Mesothelial cell of epicardium (in vitro differentiated cells): Measurements from ENCODE around the gene HSP90AB1. TPM values are rescaled to one million over a fixed set of nuclear protein-coding genes. Genes with fewer than 3 reads are reported as not detected.

ENCODE experiments used
- DNase-seq, 2 experiments: peaks; one replicate each; pipeline ENCODE4 v3.0.0; 2021; ENCODE audit warnings: low spot score in 2 of 2; ENCODE audit not compliant: unreplicated experiment in 2 of 2
- H3K27ac Mint-ChIP-seq: 2 replicates; pipeline ENCODE4 v1.8.0; 2021; ENCODE audit warnings: mixed read lengths
- H3K27me3 Mint-ChIP-seq: 2 replicates; pipeline ENCODE4 v1.8.0; 2021; ENCODE audit warnings: low read depth, mixed read lengths
- H3K36me3 Mint-ChIP-seq: 2 replicates; pipeline ENCODE4 v1.8.0; 2021; ENCODE audit warnings: mixed read lengths
- H3K4me1 Mint-ChIP-seq: 2 replicates; pipeline ENCODE4 v1.8.0; 2021; ENCODE audit warnings: mixed read lengths
- H3K4me3 Mint-ChIP-seq: 2 replicates; pipeline ENCODE4 v1.8.0; 2021; ENCODE audit warnings: mild to moderate bottlenecking, moderate library complexity, mixed read lengths
- H3K9me3 Mint-ChIP-seq: 2 replicates; pipeline ENCODE4 v1.8.0; 2021; ENCODE audit warnings: mixed read lengths
- total RNA-seq: library from RNA; stranded (reverse); gene quantifications from 3 replicates; pipeline ENCODE4 v1.2.1, GENCODE V29; 2021
- TF ChIP-seq, protein P1 (sequence below): fragments of 200-600 bp; sonication (generic); IDR thresholded peaks from one replicate; pipeline ENCODE4 v1.5.0; 2021; ENCODE audit warnings: antibody characterized with exemption; ENCODE audit not compliant: unreplicated experiment

Gene HSP90AB1
- total RNA-seq, 1 donor from 2014 or later: 992 TPM

DNA sequence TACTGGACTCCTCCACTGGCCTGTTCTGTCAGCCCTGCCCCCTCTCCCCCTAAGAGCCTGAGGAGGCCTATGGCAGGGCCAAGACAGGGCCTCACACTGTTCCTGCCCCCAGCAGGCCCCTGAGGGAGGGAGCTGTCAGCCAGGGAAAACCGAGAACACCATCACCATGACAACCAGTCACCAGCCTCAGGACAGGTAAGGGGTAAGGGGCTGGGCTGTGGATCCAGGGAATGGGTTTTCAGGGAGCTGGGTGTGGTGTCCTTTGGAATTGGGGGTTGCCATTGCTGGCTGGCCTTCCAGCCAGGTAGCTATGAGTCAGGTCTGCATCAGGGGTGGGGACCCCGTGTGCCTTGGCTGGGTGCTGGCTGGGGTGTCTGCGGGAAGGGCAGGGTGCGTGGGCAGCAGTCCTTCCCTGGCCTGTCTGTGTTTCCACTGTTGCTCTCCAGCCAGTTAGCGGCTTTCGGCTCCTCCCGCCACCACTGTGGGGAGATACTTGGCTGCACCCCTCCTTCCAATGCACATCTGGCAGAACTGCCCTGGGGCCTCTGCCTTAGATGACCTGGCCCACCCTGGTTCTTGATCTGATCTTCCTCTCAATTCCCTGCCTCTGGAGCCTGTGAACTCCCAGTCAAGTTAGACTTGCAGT lies 19.6 kb upstream of the HSP90AB1 start:
- H3K4me3 Mint-ChIP-seq: no peak overlapping the region
- H3K4me1 Mint-ChIP-seq: peaks cover 53% of the 10 kb centered on the region
- H3K27me3 Mint-ChIP-seq: peaks cover 20% of the 10 kb centered on the region
- TF ChIP-seq, protein P1, sequence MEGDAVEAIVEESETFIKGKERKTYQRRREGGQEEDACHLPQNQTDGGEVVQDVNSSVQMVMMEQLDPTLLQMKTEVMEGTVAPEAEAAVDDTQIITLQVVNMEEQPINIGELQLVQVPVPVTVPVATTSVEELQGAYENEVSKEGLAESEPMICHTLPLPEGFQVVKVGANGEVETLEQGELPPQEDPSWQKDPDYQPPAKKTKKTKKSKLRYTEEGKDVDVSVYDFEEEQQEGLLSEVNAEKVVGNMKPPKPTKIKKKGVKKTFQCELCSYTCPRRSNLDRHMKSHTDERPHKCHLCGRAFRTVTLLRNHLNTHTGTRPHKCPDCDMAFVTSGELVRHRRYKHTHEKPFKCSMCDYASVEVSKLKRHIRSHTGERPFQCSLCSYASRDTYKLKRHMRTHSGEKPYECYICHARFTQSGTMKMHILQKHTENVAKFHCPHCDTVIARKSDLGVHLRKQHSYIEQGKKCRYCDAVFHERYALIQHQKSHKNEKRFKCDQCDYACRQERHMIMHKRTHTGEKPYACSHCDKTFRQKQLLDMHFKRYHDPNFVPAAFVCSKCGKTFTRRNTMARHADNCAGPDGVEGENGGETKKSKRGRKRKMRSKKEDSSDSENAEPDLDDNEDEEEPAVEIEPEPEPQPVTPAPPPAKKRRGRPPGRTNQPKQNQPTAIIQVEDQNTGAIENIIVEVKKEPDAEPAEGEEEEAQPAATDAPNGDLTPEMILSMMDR: no peak
- H3K9me3 Mint-ChIP-seq: no peaks in the 10 kb centered on the region
- no peak overlapping the region for H3K27ac Mint-ChIP-seq
- DNase-seq: no peak
- no peaks in the 10 kb centered on the region for H3K36me3 Mint-ChIP-seq

DNA sequence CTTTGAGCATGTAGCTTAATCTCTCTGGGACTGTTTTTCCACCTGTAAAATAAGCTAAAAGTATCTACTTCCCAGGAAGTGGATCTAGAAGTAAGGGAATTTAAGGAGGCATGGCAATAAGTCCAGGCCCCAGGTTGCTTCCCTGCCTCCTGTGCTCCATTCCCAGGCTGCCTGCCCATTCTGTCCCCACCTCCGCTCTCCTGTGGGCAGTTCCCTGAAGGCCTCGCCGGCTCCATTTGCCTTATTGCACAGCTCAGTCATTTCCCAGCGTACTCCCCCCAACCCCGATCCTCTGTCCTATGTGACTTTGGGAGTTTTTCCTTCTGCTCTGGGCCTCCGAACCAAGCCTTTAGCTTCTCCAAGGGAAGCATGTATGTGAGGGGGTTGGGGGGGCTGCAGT lies 18.9 kb upstream of the HSP90AB1 start:
- no peak overlapping the region for H3K4me3 Mint-ChIP-seq
- no peaks in the 10 kb centered on the region for H3K9me3 Mint-ChIP-seq
- H3K27ac Mint-ChIP-seq: no peak overlapping the region
- TF ChIP-seq, protein P1: no peak
- H3K36me3 Mint-ChIP-seq: no peaks in the 10 kb centered on the region
- no peak for DNase-seq
- H3K27me3 Mint-ChIP-seq: peaks cover 16% of the 10 kb centered on the region
- H3K4me1 Mint-ChIP-seq: peaks cover 48% of the 10 kb centered on the region

DNA sequence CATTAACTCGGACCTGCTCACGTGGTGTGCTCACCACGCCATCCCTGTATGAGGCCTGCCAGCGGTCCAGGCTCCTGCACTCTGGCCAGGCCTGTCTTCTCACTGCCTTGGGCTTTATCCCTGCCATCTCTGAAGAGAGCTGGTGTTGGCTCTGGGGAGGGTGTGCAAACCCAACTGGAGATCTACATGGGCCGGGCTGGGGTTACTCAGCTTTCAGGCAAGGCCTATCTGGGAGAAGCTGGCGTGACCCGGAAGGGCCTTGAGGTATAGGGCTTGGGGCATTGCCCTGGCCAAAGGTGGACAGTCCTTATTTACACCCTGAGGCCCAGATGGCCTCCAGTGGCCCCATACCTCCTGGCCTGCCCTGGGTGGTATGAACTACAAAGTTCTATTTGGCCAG lies 18.5 kb upstream of the HSP90AB1 start:
- H3K27me3 Mint-ChIP-seq: peaks cover 14% of the 10 kb centered on the region
- no peaks in the 10 kb centered on the region for H3K9me3 Mint-ChIP-seq
- no peak overlapping the region for H3K27ac Mint-ChIP-seq
- no peak overlapping the region for H3K4me3 Mint-ChIP-seq
- H3K4me1 Mint-ChIP-seq: peaks cover 47% of the 10 kb centered on the region
- H3K36me3 Mint-ChIP-seq: no peaks in the 10 kb centered on the region
- no peak for DNase-seq
- TF ChIP-seq, protein P1: no peak

DNA sequence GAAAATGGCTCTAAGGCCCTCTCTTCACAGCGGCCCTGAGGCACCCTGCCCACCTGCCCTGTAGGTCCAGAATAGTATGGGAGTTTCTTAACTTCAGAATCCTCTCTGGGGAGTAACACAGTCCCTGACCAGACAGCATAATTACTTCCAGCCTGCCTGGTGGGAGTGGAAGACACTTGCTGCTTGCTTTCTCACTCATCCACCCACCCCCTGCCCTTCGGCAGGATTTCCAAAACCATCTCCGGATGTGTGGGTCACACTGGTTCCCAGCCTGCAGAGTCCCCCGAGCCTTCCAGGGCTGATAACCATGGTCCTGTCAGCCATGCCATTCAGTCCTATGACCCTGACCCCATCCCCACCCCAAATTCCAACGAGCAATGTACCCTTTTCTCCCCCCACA lies 18.1 kb upstream of the HSP90AB1 start:
- Mint-ChIP-seq H3K27ac (no peak overlapping the region), H3K36me3 (no peaks in the 10 kb centered on the region), H3K9me3 (no peaks in the 10 kb centered on the region), H3K27me3 (peaks cover 13% of the 10 kb centered on the region), H3K4me1 (peaks cover 50% of the 10 kb centered on the region), H3K4me3 (no peak overlapping the region)
- DNase-seq: no peak
- TF ChIP-seq, protein P1: no peak

DNA sequence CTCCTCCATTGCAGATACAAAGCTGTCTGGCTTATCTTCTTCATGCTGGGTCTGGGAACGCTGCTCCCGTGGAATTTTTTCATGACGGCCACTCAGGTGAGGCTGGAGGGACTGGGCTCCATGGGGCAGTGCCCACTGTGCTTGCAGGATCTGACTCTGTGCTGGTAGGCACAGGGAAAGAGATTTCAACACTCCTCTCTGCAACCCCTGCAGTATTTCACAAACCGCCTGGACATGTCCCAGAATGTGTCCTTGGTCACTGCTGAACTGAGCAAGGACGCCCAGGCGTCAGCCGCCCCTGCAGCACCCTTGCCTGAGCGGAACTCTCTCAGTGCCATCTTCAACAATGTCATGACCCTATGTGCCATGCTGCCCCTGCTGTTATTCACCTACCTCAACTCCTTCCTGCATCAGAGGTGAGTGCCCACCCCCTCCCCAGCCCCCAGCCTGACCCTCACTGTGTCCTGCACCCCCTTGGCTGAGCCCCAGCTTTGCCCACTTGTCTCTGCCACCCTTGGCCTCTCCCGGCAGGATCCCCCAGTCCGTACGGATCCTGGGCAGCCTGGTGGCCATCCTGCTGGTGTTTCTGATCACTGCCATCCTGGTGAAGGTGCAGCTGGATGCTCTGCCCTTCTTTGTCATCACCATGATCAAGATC lies 17.4 kb upstream of the HSP90AB1 start:
- DNase-seq: no peak
- H3K36me3 Mint-ChIP-seq: no peaks in the 10 kb centered on the region
- no peak overlapping the region for H3K27ac Mint-ChIP-seq
- no peak overlapping the region for H3K4me3 Mint-ChIP-seq
- H3K27me3 Mint-ChIP-seq: peaks cover 6% of the 10 kb centered on the region
- TF ChIP-seq, protein P1: no peak
- peaks cover 50% of the 10 kb centered on the region for H3K4me1 Mint-ChIP-seq
- no peaks in the 10 kb centered on the region for H3K9me3 Mint-ChIP-seq
